Activated CD4-positive, alpha-beta T cell treated with anti-CD3 and anti-CD28 coated beads, Interleukin-2, amount 50 U/mL, for 24 hours (primary cell): ENCODE results near the gene GK.
"Not testable (repeated sequence)": the region's sequence is repeated elsewhere in the genome, so short reads cannot be mapped to it uniquely, and the experiment has no call there.

Experiments used
- DNase-seq, 2 donors: peaks; one replicate each; pipeline ENCODE4 v3.0.0-alpha.2; 2020; ENCODE audit warnings: low read depth in 1 of 2, low spot score in 1 of 2

GK gene

GRCh38 chrX:30693999-30694650, 40.9 kb downstream of the GK start:
- DNase-seq: no peak

GRCh38 chrX:30702736-30703135, 49.5 kb downstream of the GK start:
- DNase-seq: no peak

- DNase-seq: no peak
Measured at GRCh38 chrX:30706216-30706775, 53.1 kb downstream of the GK start.

- DNase-seq: no peak
Measured at GRCh38 chrX:30712214-30712613, 59.0 kb downstream of the GK start.

GRCh38 chrX:30713061-30713525, 59.9 kb downstream of the GK start:
- peak in 1 of 2 donors; percentile 36 for DNase-seq

- no peak for DNase-seq
Measured at GRCh38 chrX:30714138-30714537, 60.9 kb downstream of the GK start.

GRCh38 chrX:30715976-30716375, 62.8 kb downstream of the GK start:
- DNase-seq: no peak

GRCh38 chrX:30733852-30734660, 80.8 kb downstream of the GK start:
- DNase-seq: no peak

- no peak for DNase-seq
Measured at GRCh38 chrX:30734782-30735181, 81.6 kb downstream of the GK start.

GRCh38 chrX:30735839-30736238, 82.6 kb downstream of the GK start:
- DNase-seq: peak; percentile 47 to 66

GRCh38 chrX:30741545-30741944, 88.3 kb downstream of the GK start:
- no peak for DNase-seq

GRCh38 chrX:30748342-30748960, 95.2 kb downstream of the GK start:
- no peak for DNase-seq

- DNase-seq: no peak
Measured at GRCh38 chrX:30751497-30751896, 98.3 kb downstream of the GK start.

- no peak for DNase-seq
Measured at GRCh38 chrX:30762755-30763154, 109.5 kb downstream of the GK start.

GRCh38 chrX:30773764-30774163, 120.5 kb downstream of the GK start:
- not testable (repeated sequence) for DNase-seq

- DNase-seq: no peak
Measured at GRCh38 chrX:30777575-30777974, 124.4 kb downstream of the GK start.

GRCh38 chrX:30779453-30780030, 126.3 kb downstream of the GK start:
- no peak for DNase-seq
